Measurements from ENCODE around the gene APLP2.
A peak's percentile ranks its signal among the peaks of the same experiment; 100 is the strongest.
"Not testable (repeated sequence)": the region's sequence is repeated elsewhere in the genome, so short reads cannot be mapped to it uniquely, and the experiment has no call there.

APLP2 gene

DNA sequence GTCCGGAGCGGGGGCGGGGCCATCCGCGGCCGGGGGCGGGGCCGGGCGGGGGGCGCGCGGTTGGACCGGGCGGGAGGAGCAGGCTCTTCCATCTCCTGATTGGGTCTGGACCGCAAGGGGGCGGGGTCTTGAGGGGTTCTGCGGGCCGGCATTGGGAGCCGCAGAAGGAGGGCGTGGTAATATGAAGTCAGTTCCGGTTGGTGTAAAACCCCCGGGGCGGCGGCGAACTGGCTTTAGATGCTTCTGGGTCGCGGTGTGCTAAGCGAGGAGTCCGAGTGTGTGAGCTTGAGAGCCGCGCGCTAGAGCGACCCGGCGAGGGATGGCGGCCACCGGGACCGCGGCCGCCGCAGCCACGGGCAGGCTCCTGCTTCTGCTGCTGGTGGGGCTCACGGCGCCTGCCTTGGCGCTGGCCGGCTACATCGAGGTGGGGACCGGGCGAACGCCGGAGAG lies at the start of gene APLP2:
Gene APLP2 (plus strand): TSS at position 236 of the 450 bp plus-strand sequence. CDS start 84 bp downstream, at position 320.
- DNase-seq, result peak; percentile 95

DNA sequence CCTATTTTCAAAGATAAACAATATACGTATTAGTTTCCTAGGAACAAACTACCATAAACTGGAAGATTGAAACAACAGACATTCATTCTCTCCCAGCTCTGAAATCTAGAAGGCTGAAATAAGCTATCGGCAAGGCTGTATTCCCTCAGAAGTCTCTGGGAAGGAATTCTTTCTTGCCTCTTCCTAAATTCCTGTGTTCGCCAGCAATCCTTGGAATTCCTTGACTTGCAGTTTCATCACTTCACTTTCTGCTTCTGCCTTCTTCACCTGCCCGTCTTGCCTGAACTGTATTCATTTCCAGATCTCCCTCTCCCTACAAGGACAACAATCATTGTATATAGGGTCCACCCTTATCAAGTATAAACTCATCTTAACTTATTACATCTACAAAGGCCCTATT lies 49.4 kb upstream of the APLP2 start:
- no peak for DNase-seq

DNA sequence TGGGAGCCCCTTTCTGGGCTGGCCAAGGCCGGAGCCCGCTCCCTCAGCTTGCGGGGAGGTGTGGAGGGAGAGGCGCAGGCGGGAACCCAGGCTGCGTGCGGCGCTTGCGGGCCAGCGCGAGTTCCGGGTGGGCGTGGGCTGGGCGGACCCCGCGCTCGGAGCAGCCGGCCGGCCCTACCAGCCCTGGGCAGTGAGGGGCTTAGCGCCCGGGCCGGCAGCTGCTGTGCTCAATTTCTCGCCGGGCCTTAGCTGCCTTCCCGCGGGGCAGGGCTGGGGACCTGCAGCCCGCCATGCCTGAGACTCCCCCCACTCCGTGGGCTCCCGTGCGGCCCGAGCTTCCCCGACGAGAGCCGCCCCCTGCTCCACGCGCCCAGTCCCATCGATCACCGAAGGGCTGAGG lies 48.1 kb upstream of the APLP2 start:
- DNase-seq, result not testable (repeated sequence)

DNA sequence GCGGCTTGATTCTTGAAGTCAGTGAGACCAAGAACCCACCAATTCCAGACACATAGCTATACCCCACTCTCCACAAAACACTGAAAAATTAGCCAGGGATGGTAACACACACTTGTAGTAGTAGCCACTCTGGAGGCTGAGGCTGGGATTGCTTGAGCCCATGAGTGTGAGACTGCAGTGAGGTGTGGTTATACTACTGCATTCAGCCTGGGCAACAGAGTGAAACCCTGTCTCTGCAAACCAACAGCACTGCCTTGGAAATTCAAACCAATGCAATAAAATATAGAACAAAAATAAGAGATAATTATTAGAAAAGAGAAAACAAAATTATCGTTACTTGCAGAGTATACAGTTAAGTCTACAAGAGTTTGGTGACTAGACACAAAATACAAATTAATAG lies 46.9 kb upstream of the APLP2 start:
- DNase-seq, result no peak

DNA sequence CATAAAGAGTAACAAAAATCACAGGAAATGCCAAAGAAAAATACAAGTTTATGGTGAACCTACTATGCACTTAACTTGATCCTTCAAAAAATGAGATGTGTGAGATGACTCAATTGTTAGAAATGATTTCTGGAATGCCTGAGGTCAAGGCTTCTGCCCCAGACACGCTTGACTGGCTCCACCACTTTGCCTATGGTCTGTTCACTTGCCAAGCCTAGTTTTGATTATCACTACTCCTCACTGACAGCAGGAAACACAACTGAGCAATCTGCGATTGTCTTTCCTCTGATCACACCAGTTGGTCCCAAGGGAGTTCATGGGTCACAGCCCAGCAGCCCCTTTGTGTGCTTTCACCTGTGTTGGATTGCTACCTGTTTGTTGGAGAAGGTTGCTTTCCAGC lies 46.5 kb upstream of the APLP2 start:
- no peak for DNase-seq

DNA sequence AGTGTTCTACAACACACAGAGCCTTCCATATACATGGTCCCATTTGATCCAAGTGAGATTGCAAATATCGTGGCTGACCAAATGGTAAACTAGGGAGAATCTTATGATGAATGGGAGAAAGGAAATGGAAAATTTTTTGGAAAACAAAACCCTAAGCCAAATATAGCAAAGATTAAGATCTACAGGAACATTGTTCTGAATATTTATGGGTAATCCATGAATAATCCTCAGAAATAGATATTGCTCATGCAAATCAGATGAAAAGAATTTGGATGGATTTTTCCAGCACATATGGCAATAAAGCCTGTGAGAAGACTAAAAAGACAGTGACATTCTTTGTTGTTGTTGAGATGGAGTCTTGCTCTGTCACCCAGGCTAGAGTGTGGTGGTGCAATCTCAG lies 45.3 kb upstream of the APLP2 start:
- no peak for DNase-seq

DNA sequence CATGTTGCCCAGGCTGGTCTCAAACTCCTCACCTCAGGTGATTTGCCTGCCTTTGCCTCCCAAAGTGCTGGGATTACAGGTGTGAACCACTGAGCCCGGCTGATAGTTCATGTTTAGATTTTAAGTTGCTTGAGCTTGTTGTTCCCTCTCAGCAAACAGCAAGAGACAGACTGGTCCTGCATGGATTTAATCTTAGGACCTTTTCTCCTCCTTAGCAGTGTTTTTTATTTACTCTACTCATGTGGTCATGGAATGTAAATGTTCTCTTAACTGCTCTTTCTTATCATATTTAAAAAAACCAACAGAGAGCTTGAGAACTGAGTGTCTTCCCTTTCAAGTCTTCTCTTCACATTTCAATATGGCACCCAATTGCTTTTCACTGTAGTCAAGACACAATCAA lies 44.3 kb upstream of the APLP2 start:
- no peak for DNase-seq

DNA sequence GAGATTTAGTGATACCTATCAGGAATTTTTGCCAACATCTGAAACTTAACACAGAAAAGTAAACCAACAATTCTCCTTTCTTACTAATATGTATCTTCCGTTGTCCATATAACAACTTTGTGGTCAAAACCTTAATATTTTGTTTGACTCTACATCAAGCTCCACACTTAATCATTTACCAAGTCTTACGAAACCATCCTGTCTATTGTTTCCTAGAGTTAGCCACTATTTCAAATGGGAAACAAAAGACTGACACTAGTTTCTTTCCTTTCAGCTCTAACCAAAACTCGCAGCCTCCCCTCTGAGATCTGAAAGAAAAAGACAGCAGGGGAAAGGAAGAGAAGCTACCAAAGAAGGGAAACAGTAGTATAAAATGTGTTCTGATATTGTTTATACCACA lies 40.6 kb upstream of the APLP2 start:
- DNase-seq, result no peak

DNA sequence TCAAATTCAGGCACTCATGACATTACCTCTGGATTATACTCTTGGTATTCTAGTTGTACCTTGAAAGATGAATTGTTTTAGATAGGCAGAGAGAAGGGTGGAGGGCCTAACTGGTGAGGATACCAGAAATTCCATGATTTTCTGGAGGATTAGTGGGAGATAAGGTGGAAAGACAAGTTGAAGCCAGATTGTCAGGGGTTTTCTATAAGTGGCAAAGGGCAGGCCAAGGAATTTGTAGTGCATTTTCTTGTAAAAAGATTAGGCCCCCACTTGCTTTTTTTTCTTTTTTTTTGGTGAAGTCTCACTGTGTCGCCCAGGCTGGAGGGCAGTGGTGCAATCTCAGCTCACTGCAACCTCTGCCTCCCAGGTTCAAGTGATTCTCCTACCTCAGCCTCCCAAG lies 38.6 kb upstream of the APLP2 start:
- DNase-seq, result no peak

DNA sequence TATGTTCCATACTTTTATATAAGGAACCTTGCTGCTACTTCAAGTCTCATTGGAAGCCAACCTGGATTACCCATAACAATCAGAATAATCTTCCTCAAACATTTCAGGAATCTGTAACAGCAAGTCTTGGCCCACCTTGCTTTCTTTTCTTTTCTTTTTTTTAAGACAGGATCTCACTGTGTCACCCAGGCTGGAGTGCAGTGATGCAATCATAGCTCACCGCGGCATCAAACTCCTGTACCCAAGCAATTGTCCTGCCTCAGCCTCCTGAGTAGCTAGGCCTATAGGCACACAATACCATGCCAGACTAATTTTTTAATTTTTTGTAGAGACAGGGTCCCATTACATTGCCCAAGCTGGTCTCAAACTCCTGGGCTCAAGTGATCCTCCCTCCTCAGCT lies 37.7 kb upstream of the APLP2 start:
- DNase-seq, result no peak

DNA sequence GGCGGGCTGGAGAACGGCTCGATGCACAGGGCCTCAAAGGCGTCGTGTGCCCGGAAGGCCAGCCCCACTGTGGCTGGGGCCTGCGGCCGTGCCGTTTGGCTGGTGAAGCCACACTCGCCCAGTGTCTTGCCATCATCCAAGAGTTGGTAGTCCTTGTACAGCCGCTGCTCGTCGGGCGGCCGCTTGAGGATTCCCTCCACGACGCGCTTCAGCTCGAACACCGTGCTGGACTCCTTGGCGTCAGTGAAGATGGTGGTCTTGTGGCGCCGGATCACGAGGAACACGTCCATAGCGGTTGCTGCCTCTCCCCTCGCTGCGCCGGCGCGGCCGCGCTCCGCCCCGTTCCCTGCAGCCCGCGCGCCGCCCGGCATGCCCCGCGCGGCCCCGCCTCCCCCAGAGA lies 36.8 kb upstream of the APLP2 start:
- DNase-seq, result no peak

DNA sequence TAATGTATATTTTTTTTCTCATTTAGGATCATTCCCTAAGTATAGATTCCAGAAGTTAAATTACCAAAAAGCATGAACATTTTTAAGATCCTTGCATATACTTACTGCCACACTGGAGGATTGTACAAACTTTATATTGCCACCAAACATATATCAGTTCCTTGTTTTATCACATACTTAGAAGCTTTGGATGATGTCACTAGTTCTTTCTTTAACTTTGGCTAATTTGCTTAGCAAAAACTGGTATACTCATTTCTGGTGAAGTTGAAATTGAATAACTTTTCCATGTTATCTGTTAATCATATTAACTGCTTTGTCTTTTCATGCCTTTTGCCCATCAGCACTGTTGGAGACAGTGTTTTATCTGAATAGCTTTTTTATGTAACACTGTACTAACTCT lies 35.5 kb upstream of the APLP2 start:
- no peak for DNase-seq

DNA sequence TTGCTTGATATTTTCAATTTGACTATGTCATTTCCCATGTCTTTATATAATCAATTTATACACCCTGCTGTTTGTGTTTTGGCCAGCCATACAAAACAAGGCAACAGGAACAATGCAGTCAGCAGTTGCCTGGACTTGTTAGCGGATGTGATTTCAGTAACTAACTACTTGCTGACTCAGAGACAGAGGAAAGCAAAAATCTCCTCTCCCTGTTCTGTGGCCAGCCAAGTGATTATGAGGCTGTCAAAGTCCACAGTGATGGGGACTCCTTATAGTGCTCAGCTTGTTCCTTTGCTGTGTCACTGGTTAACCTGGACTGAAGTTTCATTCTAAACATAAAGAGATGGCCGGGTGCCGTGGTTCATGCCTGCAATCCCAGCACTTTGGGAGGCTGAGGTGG lies 32.6 kb upstream of the APLP2 start:
- no peak for DNase-seq

DNA sequence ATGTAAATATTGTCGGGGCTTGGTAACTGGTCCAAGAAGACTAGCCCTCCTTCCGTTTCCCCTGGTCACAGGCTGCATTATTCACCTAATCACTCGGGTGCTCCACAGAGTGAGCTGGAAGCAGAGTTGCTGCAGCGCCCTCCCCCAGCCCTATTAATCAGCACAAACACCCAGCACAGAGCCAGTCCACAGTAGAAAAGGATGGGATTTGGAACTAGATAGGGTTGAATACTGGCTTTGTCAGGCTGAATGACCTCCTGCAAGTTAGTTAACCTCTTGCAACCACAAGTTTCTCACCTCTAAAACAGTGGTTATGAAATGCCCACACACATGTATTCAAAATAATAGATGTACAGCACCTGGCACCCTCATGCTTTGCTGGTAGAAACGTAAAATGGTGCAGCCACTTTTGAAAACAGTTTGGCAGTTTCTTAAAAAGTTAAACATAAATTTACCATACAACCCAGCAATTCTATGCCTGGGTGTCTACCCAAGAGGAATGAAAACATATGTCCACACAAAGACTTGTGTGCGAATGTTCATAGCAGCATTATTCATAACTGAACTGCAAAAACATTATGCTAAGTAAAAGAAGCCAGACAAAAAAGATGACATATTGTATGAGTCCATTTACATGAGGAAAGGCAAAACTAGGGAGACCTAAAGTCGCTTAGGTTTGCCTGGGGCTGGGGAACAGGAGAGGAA lies 31.7 kb upstream of the APLP2 start:
- DNase-seq, result no peak

DNA sequence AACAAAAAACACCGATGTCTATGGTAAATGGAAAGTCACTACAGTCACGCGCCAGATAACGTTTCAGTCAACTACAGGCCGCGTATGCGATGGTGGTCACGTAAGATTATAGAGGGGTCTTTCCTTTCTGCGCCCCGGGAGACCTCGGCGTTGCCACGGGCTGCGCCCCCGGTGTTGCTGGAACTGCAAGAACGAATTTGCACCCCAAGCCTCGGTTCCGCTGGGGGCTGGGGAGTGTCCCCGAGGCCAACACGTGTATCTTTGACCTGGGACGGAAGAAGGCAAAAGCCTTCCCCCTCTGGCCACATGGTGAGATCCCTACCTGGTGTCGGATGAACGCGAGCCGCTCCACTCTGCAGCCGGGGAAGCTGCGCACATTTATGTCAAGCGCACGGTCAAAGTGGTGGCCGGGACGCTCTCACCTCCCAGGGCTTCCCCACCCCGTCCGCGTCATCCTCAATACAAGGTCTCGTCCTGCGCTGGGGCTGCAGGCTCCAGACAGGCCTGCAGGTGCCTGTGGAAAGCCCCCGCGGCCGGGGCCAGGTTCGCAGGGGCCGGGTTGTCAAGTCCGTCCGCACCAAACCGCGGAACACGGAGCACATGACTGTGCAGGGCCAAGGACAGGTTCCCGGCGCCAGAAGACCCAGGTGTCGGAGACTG lies 29.3 kb upstream of the APLP2 start:
- DNase-seq, result no peak

DNA sequence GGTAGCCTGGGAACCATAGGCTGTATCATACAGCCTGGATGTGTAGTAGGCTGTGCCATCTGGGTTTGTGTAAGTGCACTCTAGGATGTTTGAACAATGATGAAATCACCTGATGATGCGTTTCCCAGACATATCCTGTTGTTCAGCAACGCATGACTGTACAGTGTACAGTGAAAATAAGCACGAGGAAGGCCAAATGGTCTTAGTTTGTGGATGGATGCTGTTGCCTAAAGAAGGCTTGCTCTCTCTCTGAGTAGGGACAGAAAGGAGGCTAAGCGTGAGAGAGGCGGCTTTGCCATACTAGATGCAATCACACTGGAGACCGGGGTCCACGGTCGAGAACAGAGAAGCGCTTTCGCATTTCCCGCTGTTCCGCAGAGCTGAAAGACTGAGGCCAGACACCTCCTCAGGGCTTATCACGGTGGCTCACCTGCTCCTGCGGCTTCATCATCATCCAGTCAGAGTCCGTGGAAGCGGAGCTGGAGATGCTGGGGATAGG lies 27.6 kb upstream of the APLP2 start:
- peak; percentile 70 for DNase-seq

DNA sequence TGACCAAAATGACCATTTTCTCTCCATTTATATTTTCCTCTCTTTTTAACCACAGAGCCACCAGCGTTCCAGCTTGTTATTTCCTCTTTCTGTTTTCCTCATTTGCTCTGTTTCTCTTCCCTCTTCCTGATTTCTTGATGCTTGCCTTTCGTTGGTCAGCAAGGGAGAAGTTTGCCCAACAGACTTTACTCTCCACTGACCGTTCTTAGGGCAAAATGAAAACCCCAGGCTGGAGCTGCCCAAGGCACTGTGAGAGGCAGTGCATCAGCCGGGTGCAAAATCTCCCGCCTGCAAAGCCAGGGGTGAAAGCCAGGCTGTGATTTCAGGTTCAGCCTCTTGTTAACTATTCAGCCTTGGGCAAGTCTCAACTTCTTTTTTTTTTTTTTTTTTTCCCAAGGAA lies 26.1 kb upstream of the APLP2 start:
- no peak for DNase-seq

DNA sequence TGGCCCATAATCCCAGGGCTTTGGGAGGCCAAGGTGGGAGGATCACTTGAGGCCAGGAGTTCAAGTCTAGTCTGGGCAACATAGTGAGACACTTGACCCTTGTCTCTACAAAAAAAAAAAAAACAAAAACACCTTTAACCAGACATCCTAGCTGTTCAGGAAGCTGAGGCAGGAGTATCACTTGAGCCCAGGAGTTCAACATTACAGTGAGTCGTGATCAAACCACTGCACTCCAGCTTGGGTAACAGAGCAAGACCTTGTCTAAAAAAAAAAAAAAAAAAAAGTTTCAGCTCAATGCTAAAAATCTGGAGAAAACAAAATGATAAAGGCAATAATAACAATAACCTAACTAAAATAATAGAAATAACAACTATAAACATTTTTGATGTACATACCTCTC lies 22.6 kb upstream of the APLP2 start:
- DNase-seq, result no peak

DNA sequence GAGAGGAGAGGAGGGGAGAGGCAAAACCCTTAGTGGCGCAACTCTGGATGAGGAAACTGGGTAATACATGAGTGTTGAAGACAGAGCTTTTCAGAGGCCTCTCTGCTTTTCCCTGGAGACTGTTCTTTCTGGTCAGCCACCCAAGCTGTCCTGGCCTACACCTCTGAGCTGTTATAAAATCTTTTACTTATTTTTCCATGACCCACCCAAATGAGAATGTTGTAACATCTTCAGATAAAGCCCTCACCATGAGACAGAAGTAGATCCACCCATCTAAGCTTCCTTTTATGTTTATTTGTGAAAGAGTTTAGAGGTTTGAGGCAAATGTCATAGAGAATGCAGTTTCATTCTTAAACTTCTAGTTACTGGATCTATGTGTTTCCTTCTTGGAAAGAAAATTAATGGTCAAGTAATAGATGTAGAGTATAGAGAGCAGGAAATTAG lies 20.3 kb upstream of the APLP2 start:
- no peak for DNase-seq

DNA sequence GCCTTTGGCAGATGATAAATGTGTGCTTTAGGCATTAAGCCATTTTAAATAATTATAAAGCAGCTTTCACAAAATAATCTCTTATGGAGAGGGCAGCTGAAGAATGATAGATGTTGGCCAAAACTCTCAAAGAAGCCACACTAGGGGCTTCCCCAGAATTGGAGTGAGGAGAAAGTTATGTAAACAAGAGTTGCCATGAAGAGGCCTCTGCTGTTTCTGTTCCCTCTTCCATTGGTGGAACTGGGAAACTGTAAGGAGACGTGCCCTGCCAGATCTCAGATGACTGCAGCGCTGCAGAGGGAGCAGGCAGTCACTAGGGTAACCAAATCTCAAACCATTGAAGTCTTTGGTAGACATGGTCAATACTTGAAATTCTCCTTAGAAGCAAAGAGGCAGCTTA lies 19.4 kb upstream of the APLP2 start:
- no peak for DNase-seq

DNA sequence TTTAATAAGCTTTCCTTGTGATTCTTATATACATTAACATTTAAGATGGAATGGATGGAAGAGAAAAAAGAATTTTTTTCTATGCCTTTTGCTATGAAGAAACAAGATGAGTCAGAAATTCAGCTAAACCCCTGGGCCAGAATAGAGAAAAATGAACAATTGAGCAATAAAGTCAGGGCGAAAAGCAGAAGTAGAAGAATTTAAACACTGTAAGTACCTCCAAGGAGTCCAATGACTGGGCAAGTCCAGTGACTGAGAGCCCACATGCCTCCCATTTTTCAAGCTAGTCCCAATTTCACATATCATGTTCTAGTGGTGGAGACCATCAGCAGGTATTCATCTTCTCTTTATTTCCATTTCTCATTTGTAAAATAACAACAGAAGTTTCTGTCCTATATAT lies 18.6 kb upstream of the APLP2 start:
- DNase-seq, result no peak

DNA sequence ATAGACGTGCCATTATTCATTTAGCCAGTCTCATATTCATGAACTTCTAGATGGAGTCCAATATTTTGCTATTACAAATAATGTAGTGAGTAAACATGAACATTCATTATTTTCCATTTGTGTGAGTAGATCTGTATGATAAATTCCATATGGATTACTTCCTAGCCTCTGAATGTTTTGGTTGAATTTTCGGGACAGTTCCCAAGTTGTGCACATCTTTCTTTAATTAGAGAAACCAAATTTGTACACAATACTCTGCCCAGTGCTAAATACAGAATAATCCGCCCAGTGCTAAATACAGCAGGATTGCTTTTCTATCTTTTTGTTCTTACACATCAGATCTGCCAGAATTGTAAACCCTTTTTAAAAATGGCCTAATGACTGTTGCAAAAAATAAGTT lies 17.1 kb upstream of the APLP2 start:
- DNase-seq, result no peak

DNA sequence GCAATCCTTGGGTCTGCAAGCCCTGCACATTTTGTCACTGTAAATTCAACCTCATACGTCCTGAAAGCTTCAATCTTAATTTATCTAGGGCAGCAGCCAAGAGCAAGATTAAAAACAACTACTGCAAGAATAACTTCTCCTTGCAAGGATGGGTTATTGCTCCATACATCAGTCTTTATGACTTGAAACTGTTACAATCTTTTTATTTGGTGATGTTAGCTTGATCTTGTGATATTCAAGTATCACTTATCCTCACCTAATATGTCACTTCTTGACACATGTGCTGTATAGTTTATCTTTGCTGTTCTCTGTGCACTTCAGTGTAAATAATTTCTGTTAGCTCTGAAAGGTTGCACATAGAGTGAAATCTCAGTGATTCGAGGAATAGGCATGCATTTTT lies 14.7 kb upstream of the APLP2 start:
- no peak for DNase-seq

DNA sequence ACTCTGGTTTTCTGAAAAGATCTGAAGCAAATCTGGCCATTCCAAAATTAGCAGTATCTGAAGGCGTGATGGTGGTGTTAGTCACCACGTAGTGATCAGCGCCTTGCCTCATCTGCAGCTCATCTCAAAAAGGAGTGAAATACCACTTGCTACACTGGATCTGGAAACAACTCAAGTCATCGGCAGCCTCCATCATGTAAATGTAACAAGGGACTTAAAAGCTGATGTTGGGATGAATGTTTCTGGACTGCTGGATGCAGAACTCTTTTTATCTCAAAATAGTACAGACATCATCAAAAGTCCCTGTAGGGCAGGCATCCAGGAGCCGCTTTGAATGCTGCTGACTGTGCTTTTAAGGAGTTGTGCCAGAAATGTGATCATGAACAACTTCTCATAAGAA lies 14.1 kb upstream of the APLP2 start:
- DNase-seq, result no peak

DNA sequence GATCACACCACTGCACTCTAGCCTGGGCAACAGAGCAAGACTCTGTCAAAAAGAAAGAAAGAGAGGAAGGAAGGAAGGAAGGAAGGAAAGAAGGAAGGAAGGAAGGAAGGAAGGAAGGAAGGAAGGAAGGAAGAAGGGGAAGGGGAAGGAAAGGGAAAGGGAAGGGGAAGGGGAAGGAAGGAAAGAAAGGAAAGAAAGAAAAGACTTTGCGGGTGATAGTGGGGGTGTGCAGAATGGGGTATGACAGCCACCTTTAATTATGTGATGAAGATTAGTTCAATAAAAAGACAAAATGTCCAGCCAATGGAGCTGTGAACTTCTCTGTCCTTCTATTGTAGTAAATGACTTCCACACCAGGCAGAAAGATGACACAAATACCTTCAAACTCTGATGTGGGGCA lies 8.7 kb upstream of the APLP2 start:
- DNase-seq, result no peak

Measured in SHP77 treated with DMSO at 0.1 percent for 48 hours (cell line).